ENCODE data around the gene SGPP2. TPM values are rescaled to one million over a fixed set of nuclear protein-coding genes. Genes with fewer than 3 reads are reported as not detected.
A peak's percentile ranks its signal among the peaks of the same experiment; 100 is the strongest.

The SGPP2 gene
- polyA plus RNA-seq, 4 donors = 4.0 to 19.1 (median 8.1) TPM

DNA sequence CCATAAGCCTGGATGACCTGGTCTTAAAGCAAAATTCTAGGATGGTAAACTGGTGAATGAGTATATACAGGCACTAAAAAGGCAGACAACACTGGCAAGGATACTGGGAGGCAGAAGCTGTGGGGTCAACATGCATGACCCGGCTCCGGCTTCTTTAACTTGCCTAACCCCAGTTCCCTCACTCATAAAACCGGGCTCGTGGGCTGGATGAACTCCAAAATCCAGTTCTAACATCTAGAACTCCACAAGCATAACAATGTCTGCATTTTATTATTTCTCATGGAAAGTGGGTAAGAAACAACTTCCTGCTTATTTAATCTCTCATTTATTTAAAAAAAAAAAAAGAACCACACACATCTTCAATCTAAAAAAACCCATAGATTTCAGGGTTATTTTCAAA is 174.3 kb downstream of the SGPP2 start:
- Histone ChIP-seq H3K27ac (ENCODE audit: low read depth in 1 of 3, low read length in 2 of 3) (no peak overlapping the region), H3K36me3 (ENCODE audit: control insufficient read depth in 3 of 3, insufficient read depth in 2 of 3, low read depth in 1 of 3, low read length in 3 of 3) (peaks cover 6 to 11% (median 6%) of the 10 kb centered on the region in 3 donors), H3K4me3 (ENCODE audit: low read depth in 1 of 3, low read length in 3 of 3) (no peak overlapping the region), H3K27me3 (ENCODE audit: control insufficient read depth in 3 of 3, insufficient read depth in 3 of 3, low read length in 3 of 3) (no peaks in the 10 kb centered on the region), H3K9me3 (ENCODE audit: control insufficient read depth in 2 of 2, insufficient read depth in 1 of 2, low read depth in 1 of 2, low read length in 1 of 2) (no peaks in the 10 kb centered on the region), H3K4me1 (ENCODE audit: control insufficient read depth in 3 of 3, insufficient read depth in 2 of 3, low read depth in 1 of 3, low read length in 2 of 3) (peaks cover 0 to 9% (median 0%) of the 10 kb centered on the region in 3 donors)
- no peak for DNase-seq
- peak; percentile 67 for FAIRE-seq
- WGBS, 3 donors = 71 to 79% (median 78%) methylated on average over 4 of the region's 4 CpGs

DNA sequence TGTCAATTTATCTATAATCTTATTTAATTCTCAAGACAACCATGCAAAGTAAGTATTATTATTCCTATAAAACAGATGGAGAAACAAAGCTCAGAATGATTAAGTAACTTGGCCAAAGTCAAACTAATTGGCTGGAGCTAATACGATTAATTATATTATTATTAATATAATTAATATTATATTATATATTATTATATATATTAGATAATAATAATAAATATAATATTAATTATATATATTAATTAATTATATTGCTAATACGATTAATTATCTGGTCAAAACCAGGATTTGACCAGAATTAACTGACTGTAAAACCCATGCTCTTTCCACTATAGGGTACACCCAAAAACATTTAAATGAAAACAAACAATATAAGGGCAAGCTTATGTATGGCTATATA is 179.2 kb downstream of the SGPP2 start:
- Histone ChIP-seq H3K4me1 (ENCODE audit: control insufficient read depth in 3 of 3, insufficient read depth in 2 of 3, low read depth in 1 of 3, low read length in 2 of 3) (no peaks in the 10 kb centered on the region), H3K27me3 (ENCODE audit: control insufficient read depth in 3 of 3, insufficient read depth in 3 of 3, low read length in 3 of 3) (no peaks in the 10 kb centered on the region), H3K36me3 (ENCODE audit: control insufficient read depth in 3 of 3, insufficient read depth in 2 of 3, low read depth in 1 of 3, low read length in 3 of 3) (peaks cover 2 to 9% (median 5%) of the 10 kb centered on the region in 3 donors), H3K4me3 (ENCODE audit: low read depth in 1 of 3, low read length in 3 of 3) (no peak overlapping the region), H3K9me3 (ENCODE audit: control insufficient read depth in 2 of 2, insufficient read depth in 1 of 2, low read depth in 1 of 2, low read length in 1 of 2) (no peaks in the 10 kb centered on the region), H3K27ac (ENCODE audit: low read depth in 1 of 3, low read length in 2 of 3) (no peak overlapping the region)
- no peak for DNase-seq
- WGBS, 3 donors = 95 to 96% (median 96%) methylated on average over 2 of the region's 2 CpGs
- FAIRE-seq = peak; percentile 80

DNA sequence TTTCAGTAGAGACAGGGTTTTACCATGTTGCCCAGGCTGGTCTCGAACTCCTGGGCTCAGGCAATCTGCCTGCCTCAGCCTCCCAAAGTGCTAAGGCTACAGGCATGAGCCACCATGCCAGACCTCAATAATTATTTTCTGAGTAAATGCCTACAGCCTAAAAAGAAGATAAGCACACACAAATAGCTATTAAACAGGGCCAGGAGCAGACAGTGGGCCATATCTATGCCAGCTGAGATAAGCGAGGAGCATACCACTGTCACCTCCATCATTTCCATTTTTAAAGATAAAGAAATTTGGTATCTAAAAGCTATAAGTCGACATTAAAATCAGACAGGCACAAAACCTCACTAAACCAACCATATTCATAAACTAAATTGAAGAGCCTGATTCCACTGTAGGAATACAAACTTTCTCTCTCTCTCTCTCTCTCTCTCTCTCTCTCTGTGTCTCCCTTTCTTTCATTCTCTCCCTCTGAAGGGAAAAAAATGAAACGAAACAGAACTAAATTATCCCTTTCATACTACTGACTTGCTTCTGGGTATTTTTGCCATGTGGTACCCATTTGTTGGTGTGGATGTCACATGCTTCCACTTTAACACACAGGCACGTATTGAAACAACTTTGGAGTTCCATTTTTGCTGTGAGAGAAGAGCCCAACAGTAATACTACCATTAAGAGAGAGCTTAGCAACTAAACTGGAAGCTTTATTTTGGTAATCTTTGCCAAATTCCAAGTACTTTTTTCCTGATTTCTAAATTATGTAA is 180.6 kb downstream of the SGPP2 start:
- 86 to 93% (median 92%) methylated on average over 5 of the region's 5 CpGs for WGBS, 3 donors
- Histone ChIP-seq H3K4me1 (ENCODE audit: control insufficient read depth in 3 of 3, insufficient read depth in 2 of 3, low read depth in 1 of 3, low read length in 2 of 3) (no peaks in the 10 kb centered on the region), H3K9me3 (ENCODE audit: control insufficient read depth in 2 of 2, insufficient read depth in 1 of 2, low read depth in 1 of 2, low read length in 1 of 2) (no peaks in the 10 kb centered on the region), H3K4me3 (ENCODE audit: low read depth in 1 of 3, low read length in 3 of 3) (no peak overlapping the region), H3K36me3 (ENCODE audit: control insufficient read depth in 3 of 3, insufficient read depth in 2 of 3, low read depth in 1 of 3, low read length in 3 of 3) (peaks cover 0 to 7% (median 2%) of the 10 kb centered on the region in 3 donors), H3K27me3 (ENCODE audit: control insufficient read depth in 3 of 3, insufficient read depth in 3 of 3, low read length in 3 of 3) (no peaks in the 10 kb centered on the region), H3K27ac (ENCODE audit: low read depth in 1 of 3, low read length in 2 of 3) (no peak overlapping the region)
- DNase-seq (no peak), FAIRE-seq (no peak)

DNA sequence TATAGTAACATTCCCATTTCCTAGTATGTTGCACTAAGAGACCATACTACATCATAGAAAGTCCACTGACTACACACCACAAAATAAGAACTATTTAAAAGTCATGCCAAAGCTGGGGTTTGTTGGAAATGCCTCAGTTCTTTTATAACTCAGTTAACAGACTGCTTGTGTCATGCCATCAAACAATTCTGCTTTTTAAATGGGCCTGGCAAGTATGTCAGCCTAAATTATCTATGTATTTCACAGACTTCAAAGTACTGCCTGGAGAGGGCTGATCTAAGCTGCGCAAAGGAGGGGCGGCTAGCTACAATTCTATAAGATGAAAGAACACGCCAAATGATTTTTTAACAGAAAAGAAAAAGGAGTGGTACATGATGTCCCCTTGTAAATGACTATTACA is 182.0 kb downstream of the SGPP2 start:
- peaks cover 2 to 7% (median 2%) of the 10 kb centered on the region in 3 donors for H3K36me3 ChIP-seq (ENCODE audit: control insufficient read depth in 3 of 3, insufficient read depth in 2 of 3, low read depth in 1 of 3, low read length in 3 of 3)
- H3K27me3 ChIP-seq (ENCODE audit: control insufficient read depth in 3 of 3, insufficient read depth in 3 of 3, low read length in 3 of 3) = no peaks in the 10 kb centered on the region
- no peaks in the 10 kb centered on the region for H3K9me3 ChIP-seq (ENCODE audit: control insufficient read depth in 2 of 2, insufficient read depth in 1 of 2, low read depth in 1 of 2, low read length in 1 of 2)
- no peak overlapping the region for H3K27ac ChIP-seq (ENCODE audit: low read depth in 1 of 3, low read length in 2 of 3)
- DNase-seq = no peak
- no peak overlapping the region for H3K4me3 ChIP-seq (ENCODE audit: low read depth in 1 of 3, low read length in 3 of 3)
- FAIRE-seq = no peak
- WGBS, 3 donors = 99 to 100% (median 100%) methylated on average over 3 of the region's 3 CpGs
- H3K4me1 ChIP-seq (ENCODE audit: control insufficient read depth in 3 of 3, insufficient read depth in 2 of 3, low read depth in 1 of 3, low read length in 2 of 3) = no peaks in the 10 kb centered on the region

DNA sequence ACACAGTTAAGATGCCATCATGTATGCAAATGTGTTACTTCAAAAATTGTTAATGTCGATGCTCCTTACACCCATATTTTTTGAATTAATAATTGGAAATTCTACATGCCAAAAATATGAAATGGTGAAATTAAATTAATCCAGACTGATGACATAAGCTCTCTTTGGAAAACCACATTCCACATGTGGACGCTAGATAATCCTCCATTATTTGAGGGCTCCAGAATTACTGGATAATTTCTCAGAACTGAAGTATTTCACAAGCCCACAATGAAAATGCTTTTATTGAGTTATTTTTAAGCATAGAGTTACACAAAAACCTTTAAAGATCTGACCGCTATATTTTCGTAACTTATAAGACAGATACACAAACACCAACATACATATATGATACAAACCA is 183.7 kb downstream of the SGPP2 start:
- FAIRE-seq (no peak), DNase-seq (no peak)
- H3K4me3 ChIP-seq (ENCODE audit: low read depth in 1 of 3, low read length in 3 of 3) = no peak overlapping the region
- WGBS, 3 donors = 72 to 91% (median 72%) methylated on average over 4 of the region's 4 CpGs
- H3K36me3 ChIP-seq (ENCODE audit: control insufficient read depth in 3 of 3, insufficient read depth in 2 of 3, low read depth in 1 of 3, low read length in 3 of 3) = peaks cover 6 to 11% (median 10%) of the 10 kb centered on the region in 3 donors
- H3K9me3 ChIP-seq (ENCODE audit: control insufficient read depth in 2 of 2, insufficient read depth in 1 of 2, low read depth in 1 of 2, low read length in 1 of 2) = no peaks in the 10 kb centered on the region
- H3K4me1 ChIP-seq (ENCODE audit: control insufficient read depth in 3 of 3, insufficient read depth in 2 of 3, low read depth in 1 of 3, low read length in 2 of 3) = no peaks in the 10 kb centered on the region
- H3K27ac ChIP-seq (ENCODE audit: low read depth in 1 of 3, low read length in 2 of 3) = no peak overlapping the region
- H3K27me3 ChIP-seq (ENCODE audit: control insufficient read depth in 3 of 3, insufficient read depth in 3 of 3, low read length in 3 of 3) = no peaks in the 10 kb centered on the region

DNA sequence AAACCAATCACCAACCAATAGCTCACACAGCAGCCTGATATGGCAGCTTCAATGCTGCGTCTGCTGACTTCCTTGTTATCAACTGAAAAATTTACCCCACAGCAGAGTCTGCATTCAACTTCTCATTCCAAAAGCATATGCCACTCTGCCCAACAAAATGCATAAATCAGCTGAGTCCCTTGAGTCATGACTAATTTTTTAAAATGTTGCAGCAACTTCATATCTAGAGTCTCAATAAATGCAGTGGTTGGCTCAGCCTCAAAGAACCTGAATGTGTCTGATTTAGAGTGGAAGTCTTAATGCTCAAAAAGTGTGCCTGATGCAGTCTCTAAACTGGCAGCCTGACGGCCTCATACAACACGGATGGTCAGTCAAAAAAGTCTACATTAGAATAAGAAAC is 185.0 kb downstream of the SGPP2 start:
- Histone ChIP-seq H3K27me3 (ENCODE audit: control insufficient read depth in 3 of 3, insufficient read depth in 3 of 3, low read length in 3 of 3) (no peaks in the 10 kb centered on the region), H3K27ac (ENCODE audit: low read depth in 1 of 3, low read length in 2 of 3) (no peak overlapping the region), H3K4me3 (ENCODE audit: low read depth in 1 of 3, low read length in 3 of 3) (no peak overlapping the region), H3K36me3 (ENCODE audit: control insufficient read depth in 3 of 3, insufficient read depth in 2 of 3, low read depth in 1 of 3, low read length in 3 of 3) (peaks cover 6 to 13% (median 13%) of the 10 kb centered on the region in 3 donors), H3K4me1 (ENCODE audit: control insufficient read depth in 3 of 3, insufficient read depth in 2 of 3, low read depth in 1 of 3, low read length in 2 of 3) (no peaks in the 10 kb centered on the region), H3K9me3 (ENCODE audit: control insufficient read depth in 2 of 2, insufficient read depth in 1 of 2, low read depth in 1 of 2, low read length in 1 of 2) (no peaks in the 10 kb centered on the region)
- FAIRE-seq (no peak), DNase-seq (no peak)
- 93 to 95% (median 93%) methylated on average over 3 of the region's 3 CpGs for WGBS, 3 donors

Other genes with a start within 250 kb of the SGPP2 start
- under 1 TPM in 1 of 4 donors, not detected in 3; 0.06 TPM for gene PAX3, start 125.5 kb upstream of the SGPP2 start, polyA plus RNA-seq
- gene FARSB, start 231.5 kb downstream of the SGPP2 start, polyA plus RNA-seq = 10 to 100 TPM in 3 of 4 donors, 1 to 10 TPM in 1; 9.2 to 31.9 (median 15.9) TPM
- gene MOGAT1, start 247.1 kb downstream of the SGPP2 start, polyA plus RNA-seq = under 1 TPM in 1 of 4 donors, not detected in 3; 0.07 TPM